Measurements from ENCODE around the gene PDE10A.

- TF ChIP-seq, protein P1, sequence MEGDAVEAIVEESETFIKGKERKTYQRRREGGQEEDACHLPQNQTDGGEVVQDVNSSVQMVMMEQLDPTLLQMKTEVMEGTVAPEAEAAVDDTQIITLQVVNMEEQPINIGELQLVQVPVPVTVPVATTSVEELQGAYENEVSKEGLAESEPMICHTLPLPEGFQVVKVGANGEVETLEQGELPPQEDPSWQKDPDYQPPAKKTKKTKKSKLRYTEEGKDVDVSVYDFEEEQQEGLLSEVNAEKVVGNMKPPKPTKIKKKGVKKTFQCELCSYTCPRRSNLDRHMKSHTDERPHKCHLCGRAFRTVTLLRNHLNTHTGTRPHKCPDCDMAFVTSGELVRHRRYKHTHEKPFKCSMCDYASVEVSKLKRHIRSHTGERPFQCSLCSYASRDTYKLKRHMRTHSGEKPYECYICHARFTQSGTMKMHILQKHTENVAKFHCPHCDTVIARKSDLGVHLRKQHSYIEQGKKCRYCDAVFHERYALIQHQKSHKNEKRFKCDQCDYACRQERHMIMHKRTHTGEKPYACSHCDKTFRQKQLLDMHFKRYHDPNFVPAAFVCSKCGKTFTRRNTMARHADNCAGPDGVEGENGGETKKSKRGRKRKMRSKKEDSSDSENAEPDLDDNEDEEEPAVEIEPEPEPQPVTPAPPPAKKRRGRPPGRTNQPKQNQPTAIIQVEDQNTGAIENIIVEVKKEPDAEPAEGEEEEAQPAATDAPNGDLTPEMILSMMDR (IDR thresholded peaks at IDR 0.05), result no peak
- TF ChIP-seq POLR2A (IDR thresholded peaks at IDR 0.05), result no peak
Observed at GRCh38 chr6:165605901-165606739, 56.9 kb downstream of the PDE10A start.
